Esophagus (tissue), 2 donors: ENCODE measurements around the gene SUPT7L. TPM values are rescaled to one million over a fixed set of nuclear protein-coding genes. Genes with fewer than 3 reads are reported as not detected.
"Not testable (repeated sequence)": the region's sequence is repeated elsewhere in the genome, so short reads cannot be mapped to it uniquely, and the experiment has no call there.

Experiments used
- H3K27ac ChIP-seq, 2 donors: one replicate each; pipeline ENCODE4 v1.5.1; 2013; ENCODE audit warnings: low read depth in 2 of 2, mild to moderate bottlenecking in 2 of 2, inconsistent platforms in 1 of 2, low read length in 1 of 2, moderate library complexity in 1 of 2
- H3K27me3 ChIP-seq, 2 donors: one replicate each; pipeline ENCODE4 v1.6.1; 2013; ENCODE audit warnings: low read length in 2 of 2, control low read depth in 1 of 2, mild to moderate bottlenecking in 1 of 2; ENCODE audit not compliant: insufficient read depth in 2 of 2, control insufficient read depth in 1 of 2
- H3K36me3 ChIP-seq, 2 donors: one replicate each; pipeline ENCODE4 v1.6.1; 2013; ENCODE audit warnings: low read length in 1 of 2; ENCODE audit not compliant: control insufficient read depth in 2 of 2, insufficient read depth in 2 of 2
- H3K4me1 ChIP-seq, 2 donors: one replicate each; pipeline ENCODE4 v1.6.1; 2013; ENCODE audit warnings: low read length in 1 of 2; ENCODE audit not compliant: control insufficient read depth in 2 of 2, insufficient read depth in 2 of 2
- H3K4me3 ChIP-seq, 2 donors: one replicate each; pipeline ENCODE4 v1.5.1; 2013; ENCODE audit warnings: low read length in 2 of 2, mild to moderate bottlenecking in 2 of 2, low read depth in 1 of 2, moderate library complexity in 1 of 2
- H3K9me3 ChIP-seq, 2 donors: one replicate each; pipeline ENCODE4 v1.6.1; 2013; ENCODE audit warnings: mild to moderate bottlenecking in 2 of 2, low read depth in 1 of 2, low read length in 1 of 2, moderate library complexity in 1 of 2; ENCODE audit not compliant: control insufficient read depth in 2 of 2, insufficient read depth in 1 of 2
- WGBS, 2 donors: extraction: QIAGEN DNeasy Blood & Tissue Kit; methylation state at CpG; one replicate each; pipeline ENCODE4 v1.1.7; 2013; 5-methylcytosine and 5-hydroxymethylcytosine counted together
- polyA plus RNA-seq, 2 donors: library from polyadenylated mRNA; stranded (reverse); fragments of 200-250 nt; gene quantifications; one replicate each; pipeline ENCODE4 v1.2.3, GENCODE V29; 2013
- donor health status: healthy with polysubstance abuse.
- donor health status: Bipolar disorder and iron deficiency.

SUPT7L gene
- polyA plus RNA-seq, 2 donors = 16.6 to 22.8 TPM

DNA sequence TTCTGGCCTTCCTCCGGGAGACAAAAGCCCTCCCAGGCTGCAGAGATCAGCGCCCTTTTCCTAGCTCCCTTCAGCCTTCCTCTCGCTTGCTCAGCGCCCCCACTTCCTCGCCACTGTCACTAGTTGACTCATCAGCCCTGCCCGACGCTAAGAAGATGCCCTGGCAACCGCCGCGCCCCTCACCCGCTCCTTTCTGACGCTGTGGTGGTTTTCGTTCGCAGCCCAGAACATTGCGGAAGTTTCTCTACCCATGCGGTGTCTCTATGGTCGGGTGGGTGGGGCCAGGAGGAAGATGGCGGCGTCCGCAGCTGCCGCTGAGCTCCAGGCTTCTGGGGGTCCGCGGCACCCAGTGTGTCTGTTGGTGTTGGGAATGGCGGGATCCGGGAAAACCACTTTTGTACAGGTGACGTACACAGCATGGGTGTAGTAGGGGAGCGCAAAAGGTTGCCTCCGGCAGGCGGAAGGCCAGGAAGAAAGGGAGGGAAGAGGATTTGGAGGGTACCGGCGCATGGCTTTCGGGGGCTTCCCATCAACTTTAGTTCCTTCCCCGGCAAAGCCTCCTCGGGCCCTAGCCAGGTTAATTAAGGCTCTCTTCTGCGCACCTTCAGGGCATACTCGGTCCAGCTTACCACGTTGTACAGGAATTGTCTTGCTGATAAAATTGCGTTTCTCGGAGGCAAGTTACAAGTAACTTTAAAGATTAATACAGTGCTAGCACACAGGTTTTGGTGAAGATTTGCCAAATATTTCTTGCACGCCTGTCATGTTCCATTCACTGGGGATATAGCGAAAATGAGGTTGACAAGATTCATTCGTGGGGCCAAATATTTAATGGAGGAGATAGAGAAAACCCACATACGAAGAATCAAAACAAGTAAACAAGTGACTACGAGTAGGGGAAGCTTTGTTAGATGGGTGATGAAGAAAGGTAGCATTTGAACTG lies 34.4 kb downstream of the SUPT7L start, which contains the start of the genes CCDC121 and GPN1:
TSS of gene CCDC121 (minus strand) at position 246 of the 943 bp plus-strand sequence. CDS start 1,213 bp downstream, outside the sequence.
TSS of gene GPN1 (plus strand) at position 284 of the 943 bp plus-strand sequence. CDS start at position 293, 9 bp downstream.
- Histone ChIP-seq H3K36me3 (peaks cover 2 to 5% of the 10 kb centered on the region in 2 donors), H3K9me3 (no peaks in the 10 kb centered on the region), H3K4me1 (peaks cover 0 to 2% of the 10 kb centered on the region in 2 donors), H3K27me3 (no peaks in the 10 kb centered on the region), H3K27ac (peak within 1 kb of the TSS; percentile 74 to 91), H3K4me3 (peak within 1 kb of the TSS; percentile 72 to 76)
- 0 to 1% methylated on average over 44 of the region's 44 CpGs for WGBS, 2 donors

DNA sequence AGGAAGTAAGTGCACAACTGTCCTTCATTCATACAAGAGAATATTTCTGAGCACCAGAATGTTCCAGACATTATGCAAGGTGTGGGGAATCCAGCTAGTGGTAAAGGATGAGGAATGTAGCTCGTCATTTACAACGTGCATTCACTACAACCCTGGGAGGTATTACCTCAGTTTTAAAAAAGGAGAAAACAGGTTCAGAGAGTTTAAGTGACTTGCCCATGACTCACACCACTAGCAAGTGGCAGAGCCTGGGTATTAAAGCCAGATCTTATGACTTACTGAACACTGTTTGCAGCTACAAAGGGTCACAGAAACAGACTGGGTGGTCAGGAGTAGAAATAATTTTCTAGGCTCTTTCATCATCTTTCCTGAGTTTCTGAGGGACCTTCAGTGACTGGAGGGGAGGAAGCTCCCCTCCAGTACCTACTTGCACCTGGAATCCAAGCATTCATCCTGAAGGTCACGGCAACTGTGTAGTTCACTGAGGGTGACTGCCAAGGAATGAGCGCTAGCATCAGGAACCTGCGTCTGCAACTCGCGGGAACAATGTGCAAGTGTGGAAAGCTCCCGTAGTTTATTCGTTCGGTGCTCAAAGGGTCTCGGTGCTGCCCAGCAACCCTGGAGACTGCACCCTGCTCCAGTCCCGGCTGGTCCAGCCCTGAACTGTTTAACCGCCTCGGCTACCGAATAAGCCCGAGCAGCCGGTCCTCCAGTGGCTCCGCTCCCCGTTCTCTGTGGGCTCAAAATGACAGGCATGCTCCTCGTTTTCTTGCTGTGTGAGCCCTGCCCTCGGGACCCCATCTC lies 35.2 kb downstream of the SUPT7L start:
- H3K4me3 ChIP-seq = peak overlapping the region; percentile 72 to 76
- WGBS, 2 donors = 4% methylated on average over 18 to 21 of the region's 21 CpGs
- H3K27ac ChIP-seq = peak overlapping the region; percentile 74 to 91
- peaks cover 0 to 2% of the 10 kb centered on the region in 2 donors for H3K4me1 ChIP-seq
- H3K9me3 ChIP-seq = no peaks in the 10 kb centered on the region
- H3K36me3 ChIP-seq = peaks cover 2 to 5% of the 10 kb centered on the region in 2 donors
- H3K27me3 ChIP-seq = no peaks in the 10 kb centered on the region

GRCh38 chr2:27626921-27627320 lies 36.5 kb downstream of the SUPT7L start:
- not testable (repeated sequence) for H3K27me3 ChIP-seq, H3K4me3 ChIP-seq, H3K36me3 ChIP-seq, H3K4me1 ChIP-seq, H3K9me3 ChIP-seq
- H3K27ac ChIP-seq = peak overlapping the region in 1 of 2 donors; percentile 13
- 54 to 58% methylated on average over 3 of the region's 3 CpGs for WGBS, 2 donors

- H3K27ac ChIP-seq, H3K36me3 ChIP-seq, H3K4me3 ChIP-seq, H3K27me3 ChIP-seq, H3K4me1 ChIP-seq, H3K9me3 ChIP-seq: not testable (repeated sequence)
- 74 to 76% methylated on average over 1 of the region's 1 CpG for WGBS, 2 donors
Observed at GRCh38 chr2:27626323-27626722, 37.1 kb downstream of the SUPT7L start.

- Histone ChIP-seq H3K4me3 (no peak overlapping the region), H3K4me1 (peaks cover 0 to 2% of the 10 kb centered on the region in 2 donors), H3K36me3 (peaks cover 3 to 5% of the 10 kb centered on the region in 2 donors), H3K27me3 (no peaks in the 10 kb centered on the region), H3K9me3 (no peaks in the 10 kb centered on the region), H3K27ac (no peak overlapping the region)
Observed at GRCh38 chr2:27624943-27625342, 38.5 kb downstream of the SUPT7L start.

GRCh38 chr2:27622921-27623384 lies 40.5 kb downstream of the SUPT7L start:
- Histone ChIP-seq H3K27me3 (no peaks in the 10 kb centered on the region), H3K36me3 (peaks cover 3 to 5% of the 10 kb centered on the region in 2 donors), H3K27ac (no peak overlapping the region), H3K4me1 (no peaks in the 10 kb centered on the region), H3K9me3 (no peaks in the 10 kb centered on the region), H3K4me3 (no peak overlapping the region)
- WGBS, 2 donors = 60% methylated on average over 3 of the region's 3 CpGs

- no peaks in the 10 kb centered on the region for H3K9me3 ChIP-seq
- WGBS, 2 donors = 64 to 70% methylated on average over 1 of the region's 1 CpG
- peaks cover 6 to 7% of the 10 kb centered on the region in 2 donors for H3K36me3 ChIP-seq
Observed at GRCh38 chr2:27621524-27621923, 41.9 kb downstream of the SUPT7L start.

GRCh38 chr2:27615316-27615715 lies 48.1 kb downstream of the SUPT7L start:
- H3K9me3 ChIP-seq = no peaks in the 10 kb centered on the region
- no peaks in the 10 kb centered on the region for H3K27me3 ChIP-seq
- 98 to 99% methylated on average over 3 of the region's 3 CpGs for WGBS, 2 donors
- H3K27ac ChIP-seq = no peak overlapping the region
- H3K36me3 ChIP-seq = peaks cover 4 to 11% of the 10 kb centered on the region in 2 donors
- no peak overlapping the region for H3K4me3 ChIP-seq
- H3K4me1 ChIP-seq = no peaks in the 10 kb centered on the region

More at GRCh38 chr2:27621524-27621923, 41.9 kb downstream of the SUPT7L start:
- Histone ChIP-seq H3K4me1 (no peaks in the 10 kb centered on the region), H3K4me3 (no peak overlapping the region), H3K27ac (no peak overlapping the region), H3K27me3 (no peaks in the 10 kb centered on the region)

- Histone ChIP-seq H3K36me3 (peaks cover 4 to 11% of the 10 kb centered on the region in 2 donors), H3K9me3 (no peaks in the 10 kb centered on the region), H3K27ac (no peak overlapping the region), H3K4me1 (no peaks in the 10 kb centered on the region), H3K27me3 (no peaks in the 10 kb centered on the region), H3K4me3 (no peak overlapping the region)
- 92 to 98% methylated on average over 2 of the region's 2 CpGs for WGBS, 2 donors
Observed at GRCh38 chr2:27613985-27614384, 49.4 kb downstream of the SUPT7L start.
